ENCODE results near the gene GRK4. TPM values are rescaled to one million over a fixed set of nuclear protein-coding genes. Genes with fewer than 3 reads are reported as not detected.

GRK4 gene
- total RNA-seq, 3 donors from 2014 or later (not counting 1 experiment from before 2014, with no cell fraction given): 2.0 to 6.4 (median 5.1) TPM

GRCh38 chr4:2932951-2933565 lies 30.3 kb upstream of the GRK4 start:
- Mint-ChIP-seq H3K27ac (peak overlapping the region; percentile 85 to 92), H3K4me1 (peaks cover 33 to 40% of the 10 kb centered on the region in 2 donors), H3K4me3 (peak overlapping the region; percentile 86), H3K27me3 (ENCODE audit: low read depth in 2 of 2) (no peaks in the 10 kb centered on the region), H3K9me3 (no peaks in the 10 kb centered on the region), H3K36me3 (no peaks in the 10 kb centered on the region)
- Histone ChIP-seq H3K9me3 (ENCODE audit: control insufficient read depth, insufficient read depth, low read length) (no peaks in the 10 kb centered on the region), H3K36me3 (ENCODE audit: control insufficient read depth, insufficient read depth, low read length) (peaks cover 38% of the 10 kb centered on the region), H3K4me3 (ENCODE audit: low read length) (no peak overlapping the region), H3K27me3 (ENCODE audit: control insufficient read depth, insufficient read depth, low read length) (no peaks in the 10 kb centered on the region), H3K27ac (ENCODE audit: low read length) (peak overlapping the region; percentile 72), H3K4me1 (ENCODE audit: control insufficient read depth, insufficient read depth, low read length) (peaks cover 60% of the 10 kb centered on the region)
- 81% methylated on average over 15 of the region's 15 CpGs for WGBS (ENCODE audit: insufficient coverage)
- TF ChIP-seq CTCF (IDR thresholded peaks at IDR 0.05): no peak
- ATAC-seq: no peak
- intact Hi-C loops (cut with micrococcal nuclease): loop anchor here (5.0 to 10.0 kb wide), 3 partner anchors 86 to 168 kb away; no protein-coding TSS in a partner anchor
- DNase-seq: peak in 1 of 2 donors; percentile 52

GRCh38 chr4:2933566-2934076 lies 29.8 kb upstream of the GRK4 start:
- Histone ChIP-seq H3K27me3 (ENCODE audit: control insufficient read depth, insufficient read depth, low read length) (no peaks in the 10 kb centered on the region), H3K36me3 (ENCODE audit: control insufficient read depth, insufficient read depth, low read length) (peaks cover 35% of the 10 kb centered on the region), H3K4me1 (ENCODE audit: control insufficient read depth, insufficient read depth, low read length) (peaks cover 60% of the 10 kb centered on the region), H3K9me3 (ENCODE audit: control insufficient read depth, insufficient read depth, low read length) (no peaks in the 10 kb centered on the region), H3K4me3 (ENCODE audit: low read length) (peak overlapping the region; percentile 51), H3K27ac (ENCODE audit: low read length) (peak overlapping the region; percentile 72)
- H3K27ac Mint-ChIP-seq: peak overlapping the region; percentile 85 to 92
- H3K27me3 Mint-ChIP-seq (ENCODE audit: low read depth in 2 of 2): no peaks in the 10 kb centered on the region
- no peak for DNase-seq
- no peaks in the 10 kb centered on the region for H3K9me3 Mint-ChIP-seq
- peak overlapping the region; percentile 86 for H3K4me3 Mint-ChIP-seq
- intact Hi-C loops (cut with micrococcal nuclease): loop anchor here (2.0 to 10.0 kb wide), 4 partner anchors 29 to 169 kb away; partner anchors contain the start of genes GRK4 and NOP14
- WGBS (ENCODE audit: insufficient coverage): 36% methylated on average over 28 of the region's 31 CpGs
- ATAC-seq: no peak
- H3K4me1 Mint-ChIP-seq: peaks cover 33 to 40% of the 10 kb centered on the region in 2 donors
- TF ChIP-seq CTCF (IDR thresholded peaks at IDR 0.05): no peak
- H3K36me3 Mint-ChIP-seq: no peaks in the 10 kb centered on the region

- H3K9me3 Mint-ChIP-seq: no peaks in the 10 kb centered on the region
- no peaks in the 10 kb centered on the region for H3K27me3 ChIP-seq (ENCODE audit: control insufficient read depth, insufficient read depth, low read length)
- no peaks in the 10 kb centered on the region for H3K36me3 Mint-ChIP-seq
- intact Hi-C loops (cut with micrococcal nuclease): loop anchor here (2.0 to 10.0 kb wide), 4 partner anchors 29 to 169 kb away; partner anchors contain the start of genes GRK4 and NOP14
- H3K4me3 ChIP-seq (ENCODE audit: low read length): peak overlapping the region; percentile 51
- no peaks in the 10 kb centered on the region for H3K27me3 Mint-ChIP-seq (ENCODE audit: low read depth in 2 of 2)
- peaks cover 35% of the 10 kb centered on the region for H3K36me3 ChIP-seq (ENCODE audit: control insufficient read depth, insufficient read depth, low read length)
- H3K9me3 ChIP-seq (ENCODE audit: control insufficient read depth, insufficient read depth, low read length): no peaks in the 10 kb centered on the region
- under 1% methylated on average over 56 of the region's 93 CpGs for WGBS (ENCODE audit: insufficient coverage)
- no peak for TF ChIP-seq CTCF (IDR thresholded peaks at IDR 0.05)
- ATAC-seq (peak; percentile 14 to 40 (median 24)), DNase-seq (peak; percentile 37 to 74)
- H3K4me1 Mint-ChIP-seq: peaks cover 39 to 44% of the 10 kb centered on the region in 2 donors
- peak overlapping the region; percentile 78 for H3K4me3 Mint-ChIP-seq
- H3K4me1 ChIP-seq (ENCODE audit: control insufficient read depth, insufficient read depth, low read length): peaks cover 60% of the 10 kb centered on the region
- H3K27ac Mint-ChIP-seq: peak overlapping the region; percentile 71 to 92
- peak overlapping the region; percentile 72 for H3K27ac ChIP-seq (ENCODE audit: low read length)
These were observed 29.1 kb upstream of the GRK4 start for GRCh38 chr4:2934077-2934812.
